ENCODE measurements around the gene LAMC1. TPM values are rescaled to one million over a fixed set of nuclear protein-coding genes. Genes with fewer than 3 reads are reported as not detected.
A peak's percentile ranks its signal among the peaks of the same experiment; 100 is the strongest.

Gene LAMC1
- total and polyA plus RNA-seq, 2 experiments from 2014 or later, result 185 to 686 TPM

- Histone ChIP-seq H3K27ac (peak overlapping the region; percentile 78), H3K79me2 (ENCODE audit: insufficient read depth) (peaks cover 95% of the 10 kb centered on the region), H3K9me3 (ENCODE audit: low read depth) (no peaks in the 10 kb centered on the region), H3K9me2 (ENCODE audit: insufficient read depth) (no peaks in the 10 kb centered on the region), H3K4me3 (no peak overlapping the region), H3K4me2 (ENCODE audit: unreplicated experiment) (peak overlapping the region; percentile 33), H3K4me1 (ENCODE audit: insufficient read depth) (peaks cover 93% of the 10 kb centered on the region), H4K20me1 (ENCODE audit: insufficient read depth) (peaks cover 24% of the 10 kb centered on the region), H3K9ac (no peak overlapping the region), H3K36me3 (ENCODE audit: low read depth) (peaks cover 4% of the 10 kb centered on the region; the same call in 1 of the 2 replicates), H2AFZ (no peak overlapping the region), H3K27me3 (replicated peaks; ENCODE audit: insufficient read depth) (no peaks in the 10 kb centered on the region), H3F3A (ENCODE audit: insufficient read depth) (peaks cover 81% of the 10 kb centered on the region)
- in situ Hi-C loops (cut with MboI), result no loop called here
- TF ChIP-seq EZH2phosphoT487 (IDR thresholded peaks at IDR 0.05; ENCODE audit: insufficient read depth, low read depth), result no peak
- DNase-seq, result no peak
- 95 to 98% methylated on average over 3 of the region's 3 CpGs for WGBS, 2 experiments (ENCODE audit: low coverage in 1 of 2, low lambda C conversion rate in 2 of 2, missing lambda C conversion rate in 2 of 2)
Observed at GRCh38 chr1:183093066-183093668, 69.9 kb downstream of the LAMC1 start.

GRCh38 chr1:183093786-183094298 lies 70.6 kb downstream of the LAMC1 start:
- H4K20me1 ChIP-seq (ENCODE audit: insufficient read depth), result peaks cover 19% of the 10 kb centered on the region
- peaks cover 95% of the 10 kb centered on the region for H3K79me2 ChIP-seq (ENCODE audit: insufficient read depth)
- no peaks in the 10 kb centered on the region for H3K9me2 ChIP-seq (ENCODE audit: insufficient read depth)
- WGBS, 2 experiments (ENCODE audit: low coverage in 1 of 2, low lambda C conversion rate in 2 of 2, missing lambda C conversion rate in 2 of 2), result 0 to 5% methylated on average over 1 of the region's 1 CpG
- H3K4me2 ChIP-seq (ENCODE audit: unreplicated experiment), result peak overlapping the region; percentile 54
- H3F3A ChIP-seq (ENCODE audit: insufficient read depth), result peaks cover 81% of the 10 kb centered on the region
- peaks cover under 1% of the 10 kb centered on the region; the same call in 1 of the 2 replicates for H3K36me3 ChIP-seq (ENCODE audit: low read depth)
- in situ Hi-C loops (cut with MboI), result no loop called here
- peaks cover 95% of the 10 kb centered on the region for H3K4me1 ChIP-seq (ENCODE audit: insufficient read depth)
- H3K4me3 ChIP-seq, result no peak overlapping the region
- H3K9me3 ChIP-seq (ENCODE audit: low read depth), result no peaks in the 10 kb centered on the region
- H3K27me3 ChIP-seq (replicated peaks; ENCODE audit: insufficient read depth), result no peaks in the 10 kb centered on the region
- peak; percentile 92 for DNase-seq
- peak overlapping the region; percentile 78 for H3K27ac ChIP-seq
- TF ChIP-seq EZH2 (IDR thresholded peaks at IDR 0.05; ENCODE audit: insufficient read depth, poor library complexity, severe bottlenecking), result no peak
- TF ChIP-seq EZH2phosphoT487 (IDR thresholded peaks at IDR 0.05; ENCODE audit: insufficient read depth, low read depth), result no peak
- no peak overlapping the region for H3K9ac ChIP-seq
- H2AFZ ChIP-seq, result no peak overlapping the region

- no peaks in the 10 kb centered on the region; the same call in 1 of the 2 replicates for H3K36me3 ChIP-seq (ENCODE audit: low read depth)
- no peaks in the 10 kb centered on the region for H3K27me3 ChIP-seq (replicated peaks; ENCODE audit: insufficient read depth)
- H3K27ac ChIP-seq, result peak overlapping the region; percentile 78
- TF ChIP-seq EZH2phosphoT487 (IDR thresholded peaks at IDR 0.05; ENCODE audit: insufficient read depth, low read depth), result no peak
- TF ChIP-seq EZH2 (IDR thresholded peaks at IDR 0.05; ENCODE audit: insufficient read depth, poor library complexity, severe bottlenecking), result no peak
- no peak overlapping the region for H2AFZ ChIP-seq
- peaks cover 17% of the 10 kb centered on the region for H4K20me1 ChIP-seq (ENCODE audit: insufficient read depth)
- no peak overlapping the region for H3K9ac ChIP-seq
- no peaks in the 10 kb centered on the region for H3K9me2 ChIP-seq (ENCODE audit: insufficient read depth)
- 42 to 43% methylated on average over 2 of the region's 2 CpGs for WGBS, 2 experiments (ENCODE audit: low coverage in 1 of 2, low lambda C conversion rate in 2 of 2, missing lambda C conversion rate in 2 of 2)
- peak; percentile 69 for DNase-seq
- peaks cover 81% of the 10 kb centered on the region for H3F3A ChIP-seq (ENCODE audit: insufficient read depth)
- H3K9me3 ChIP-seq (ENCODE audit: low read depth), result no peaks in the 10 kb centered on the region
- in situ Hi-C loops (cut with MboI), result no loop called here
- H3K4me2 ChIP-seq (ENCODE audit: unreplicated experiment), result peak overlapping the region; percentile 54
- no peak overlapping the region for H3K4me3 ChIP-seq
- H3K4me1 ChIP-seq (ENCODE audit: insufficient read depth), result peaks cover 98% of the 10 kb centered on the region
- H3K79me2 ChIP-seq (ENCODE audit: insufficient read depth), result peaks cover 95% of the 10 kb centered on the region
Observed at GRCh38 chr1:183094351-183094750, 71.1 kb downstream of the LAMC1 start.

- Histone ChIP-seq H3F3A (ENCODE audit: insufficient read depth) (peaks cover 79% of the 10 kb centered on the region), H3K4me3 (0 out of 2 replicates have a peak overlapping the region, but pooled peaks have one; percentile 44), H3K9ac (peak overlapping the region; percentile 34; the same call in 1 of the 2 replicates), H3K79me2 (ENCODE audit: insufficient read depth) (peaks cover 95% of the 10 kb centered on the region), H4K20me1 (ENCODE audit: insufficient read depth) (peaks cover 20% of the 10 kb centered on the region), H3K4me2 (ENCODE audit: unreplicated experiment) (peak overlapping the region; percentile 55), H3K9me2 (ENCODE audit: insufficient read depth) (no peaks in the 10 kb centered on the region), H3K27ac (peak overlapping the region; percentile 81), H3K27me3 (replicated peaks; ENCODE audit: insufficient read depth) (no peaks in the 10 kb centered on the region), H3K36me3 (ENCODE audit: low read depth) (no peaks in the 10 kb centered on the region; the same call in 1 of the 2 replicates), H2AFZ (no peak overlapping the region), H3K9me3 (ENCODE audit: low read depth) (no peaks in the 10 kb centered on the region), H3K4me1 (ENCODE audit: insufficient read depth) (peaks cover 89% of the 10 kb centered on the region)
- DNase-seq, result no peak
- no peak for TF ChIP-seq EZH2 (IDR thresholded peaks at IDR 0.05; ENCODE audit: insufficient read depth, poor library complexity, severe bottlenecking)
- no peak for TF ChIP-seq EZH2phosphoT487 (IDR thresholded peaks at IDR 0.05; ENCODE audit: insufficient read depth, low read depth)
- in situ Hi-C loops (cut with MboI), result no loop called here
- 97 to 100% methylated on average over 2 of the region's 2 CpGs for WGBS, 2 experiments (ENCODE audit: low coverage in 1 of 2, low lambda C conversion rate in 2 of 2, missing lambda C conversion rate in 2 of 2)
Observed at GRCh38 chr1:183096351-183096750, 73.1 kb downstream of the LAMC1 start.
